NCI-H146 treated with DMSO at 0.1 percent for 48 hours (cell line): Measurements from ENCODE around the gene DIAPH1.
A peak's percentile ranks its signal among the peaks of the same experiment; 100 is the strongest.

ENCODE experiments used
- DNase-seq: peaks from one replicate; lab custom pipeline; 2025; ENCODE audit not compliant: unreplicated experiment; lab: John Stamatoyannopoulos, UW

DIAPH1 gene

DNA sequence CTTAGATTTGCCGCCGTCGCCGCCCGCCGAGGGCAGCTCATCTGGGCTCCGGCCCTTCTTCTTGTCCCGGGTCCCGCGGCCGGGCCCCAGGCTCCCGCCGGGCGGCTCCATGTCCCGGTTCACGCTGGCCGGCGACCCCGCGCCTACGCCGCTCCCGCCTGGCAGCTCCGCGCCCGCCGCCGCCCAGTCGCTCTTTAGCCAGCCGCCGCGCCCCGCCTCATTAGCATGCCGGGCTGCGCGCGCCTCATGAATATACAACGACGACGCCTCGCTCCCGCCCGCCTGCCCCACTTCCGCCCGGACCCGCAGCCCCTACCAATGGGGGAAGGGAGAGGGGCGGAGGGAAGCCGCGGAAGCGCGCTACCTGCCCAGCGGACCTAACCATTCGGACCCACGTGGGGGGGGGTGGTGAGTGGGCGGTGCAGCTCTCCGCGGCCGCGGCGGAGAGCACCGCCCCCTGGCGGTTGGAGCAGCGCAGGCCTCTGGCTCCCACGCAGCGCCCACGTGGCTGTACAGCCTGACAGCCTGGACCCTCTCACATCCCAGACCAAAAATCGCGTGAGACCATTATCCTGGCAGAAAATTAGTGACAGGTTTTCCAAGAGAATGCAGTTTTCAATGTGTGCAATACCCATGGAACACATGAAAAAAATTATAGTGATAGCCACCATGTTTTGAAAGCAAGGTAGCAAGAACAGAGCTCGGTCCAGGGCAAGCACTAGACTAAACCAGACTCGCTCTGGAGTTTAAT is at the start of gene DIAPH1:
DIAPH1 (minus strand) TSS at position 197 of the 751 bp plus-strand sequence; CDS start at position 111, 86 bp downstream.
- peak; percentile 87 for DNase-seq

DNA sequence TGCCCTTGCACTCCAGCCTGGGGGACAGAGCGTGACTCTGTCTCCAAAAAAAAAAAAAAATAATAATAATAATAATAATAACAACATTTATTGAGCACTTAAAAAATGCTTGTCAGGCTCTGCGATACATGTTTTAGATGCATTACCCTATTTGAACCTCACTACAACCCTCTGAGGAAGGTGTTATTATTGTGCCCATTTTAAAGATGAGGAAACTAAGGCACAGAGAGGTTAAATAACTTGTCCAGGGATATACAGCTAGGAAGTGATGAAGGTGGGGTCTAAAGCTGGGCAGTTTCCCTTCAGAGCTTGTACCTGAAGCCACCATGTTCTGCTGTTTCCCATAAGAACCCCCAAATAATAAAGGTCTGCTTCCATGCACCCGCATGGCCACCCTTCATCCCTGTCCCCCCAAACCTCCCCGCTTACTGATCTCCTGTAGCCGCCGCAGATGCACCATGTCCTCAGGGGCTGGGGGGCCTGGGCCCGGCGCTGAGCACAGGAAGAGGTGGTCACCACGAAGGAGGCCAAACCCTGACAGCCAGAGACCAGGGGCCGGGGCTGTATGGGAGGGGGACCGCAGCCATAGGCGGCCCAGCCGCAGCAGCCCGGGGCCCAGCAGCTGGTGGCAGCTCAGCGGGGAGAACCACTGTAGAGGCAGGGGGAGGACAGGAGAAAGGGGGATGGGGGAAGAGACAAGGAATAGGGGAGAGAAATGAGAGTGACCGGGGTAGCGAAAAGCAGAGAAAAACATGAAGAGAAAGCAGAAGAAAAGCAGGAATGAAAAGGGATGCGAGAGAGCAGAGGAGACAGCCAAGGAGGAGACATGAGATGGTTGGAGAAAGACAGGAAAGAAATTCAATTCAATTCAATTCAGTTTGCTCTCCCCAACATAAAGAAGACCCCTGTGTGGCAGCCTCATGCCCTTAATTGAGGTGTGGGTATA is 47.5 kb upstream of the DIAPH1 start:
- no peak for DNase-seq

DNA sequence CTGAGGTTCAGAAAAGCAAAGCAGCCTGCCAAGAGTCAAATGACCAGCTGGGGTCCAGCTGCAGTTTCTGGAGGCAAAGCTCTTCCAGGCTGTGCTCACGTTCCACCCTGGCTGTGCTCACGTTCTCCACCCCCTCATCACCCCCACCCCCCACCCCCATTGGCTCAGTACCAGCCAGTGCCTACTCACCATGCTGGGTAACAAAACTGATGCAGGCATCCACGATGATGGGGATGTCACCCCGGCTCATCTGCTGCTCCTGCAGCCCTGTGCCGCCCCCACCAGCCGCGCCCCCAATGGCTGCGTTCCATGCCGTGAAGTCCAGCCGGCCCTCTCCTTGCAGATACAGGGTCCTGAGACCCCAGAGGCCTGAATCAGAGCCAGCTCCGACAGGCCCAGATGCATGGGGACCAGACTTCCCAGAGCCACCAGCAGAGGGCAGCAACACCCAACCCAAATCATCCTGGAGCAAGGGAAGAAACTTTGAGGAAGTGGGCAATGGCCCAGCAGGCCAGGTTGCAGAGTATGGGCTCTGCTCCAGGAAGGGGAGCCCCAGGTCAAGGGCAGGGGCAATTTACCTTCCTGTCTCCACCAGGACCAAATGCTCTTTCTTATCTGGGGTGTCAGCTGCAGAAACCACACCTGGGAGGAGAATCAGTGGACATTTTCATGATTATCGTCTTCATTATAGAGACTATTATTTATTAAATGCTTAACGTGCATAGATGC is 46.1 kb upstream of the DIAPH1 start:
- DNase-seq, result no peak

DNA sequence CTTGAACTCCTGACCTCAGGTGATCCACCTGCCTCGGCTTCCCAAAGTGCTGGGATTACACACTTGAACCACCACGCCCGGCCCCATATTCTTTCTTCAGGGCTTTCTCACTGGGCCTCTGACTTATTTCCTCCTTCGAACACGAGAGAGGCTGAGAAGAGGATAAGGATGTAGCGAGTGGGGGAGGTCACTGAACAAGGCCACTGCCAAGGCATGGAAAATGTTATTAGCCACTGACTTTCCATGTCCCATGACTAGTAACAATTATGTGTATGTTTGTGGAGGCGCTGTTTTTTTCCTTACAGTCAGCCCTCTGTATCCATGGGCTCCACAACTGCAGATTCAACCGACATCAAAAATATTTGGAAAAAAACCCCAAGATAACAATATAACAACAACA is 44.7 kb upstream of the DIAPH1 start:
- no peak for DNase-seq

GRCh38 chr5:141662028-141662427 is 43.2 kb upstream of the DIAPH1 start:
- no peak for DNase-seq

- DNase-seq, result no peak
Measured at GRCh38 chr5:141657937-141658545, 39.2 kb upstream of the DIAPH1 start.

DNA sequence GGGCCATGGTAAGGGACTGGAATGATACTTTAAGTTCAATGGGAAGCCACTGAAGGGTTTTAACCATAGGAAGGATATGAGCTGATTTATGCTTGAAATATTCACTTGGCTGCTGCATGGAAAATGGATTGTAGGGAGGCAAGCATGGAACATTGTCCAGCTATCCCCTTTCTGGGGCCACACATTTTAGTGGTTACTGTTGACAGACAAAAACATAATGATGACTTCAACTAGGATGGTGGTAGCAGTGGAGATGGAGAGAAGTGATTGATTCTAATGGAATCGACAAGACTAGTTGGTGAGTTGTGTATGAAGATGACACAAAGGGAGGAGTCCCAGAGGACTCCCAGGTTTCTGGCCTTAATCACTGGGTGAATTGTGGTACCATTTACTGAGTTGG is 38.6 kb upstream of the DIAPH1 start:
- DNase-seq, result no peak

GRCh38 chr5:141656396-141656795 is 37.6 kb upstream of the DIAPH1 start:
- DNase-seq, result no peak

- DNase-seq, result no peak
Measured at GRCh38 chr5:141655020-141655419, 36.2 kb upstream of the DIAPH1 start.

DNA sequence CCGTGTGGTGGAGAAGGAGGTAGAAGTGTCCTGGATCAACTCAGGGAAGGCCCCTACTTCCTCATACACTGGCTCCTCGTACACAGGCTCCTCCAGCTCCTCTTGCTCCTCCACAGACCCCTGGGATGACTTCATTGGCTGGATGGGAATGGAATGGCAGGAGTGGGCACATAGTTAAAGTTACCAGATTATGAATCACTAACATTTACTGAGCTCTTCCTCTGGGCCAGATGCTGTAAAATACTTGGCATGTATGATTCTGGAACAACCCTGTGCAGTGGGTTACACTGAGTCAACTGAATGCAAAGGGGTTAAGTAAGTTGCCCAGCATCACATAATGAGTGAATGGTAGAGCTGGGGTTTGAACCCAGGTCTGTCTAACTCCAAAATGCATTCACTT is 35.5 kb upstream of the DIAPH1 start:
- no peak for DNase-seq

- DNase-seq, result no peak
Measured at GRCh38 chr5:141651728-141652105, 32.9 kb upstream of the DIAPH1 start.

- DNase-seq, result peak; percentile 72
Measured at GRCh38 chr5:141650851-141651727, 32.3 kb upstream of the DIAPH1 start, which contains the start of gene FCHSD1. Gene FCHSD1 (minus strand): TSS chr5:141651418. CDS start chr5:141651368, 50 bp downstream.

GRCh38 chr5:141649972-141650371 is 31.2 kb upstream of the DIAPH1 start:
- DNase-seq, result no peak

- no peak for DNase-seq
Measured at GRCh38 chr5:141649056-141649688, 30.4 kb upstream of the DIAPH1 start.

- no peak for DNase-seq
Measured at GRCh38 chr5:141647851-141648250, 29.1 kb upstream of the DIAPH1 start.

DNA sequence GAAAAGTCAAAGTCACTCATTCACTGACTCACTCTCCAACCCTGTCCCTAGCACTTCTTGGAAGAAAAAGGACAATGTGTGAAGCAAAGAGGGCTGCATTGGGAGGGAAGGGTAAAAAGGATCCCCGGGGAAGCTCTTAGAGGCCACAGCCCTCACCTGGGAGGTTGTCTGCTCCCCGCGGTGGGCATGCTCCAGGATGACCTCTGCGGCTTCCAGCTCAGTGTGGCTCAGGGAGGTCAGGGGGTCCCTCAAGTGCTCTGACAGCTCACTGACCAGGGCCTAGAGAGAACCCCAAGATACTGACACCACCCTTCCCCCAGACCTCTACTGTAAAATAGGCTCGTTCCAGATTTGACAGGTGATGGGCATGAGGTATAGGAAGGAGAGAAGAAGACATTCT is 28.4 kb upstream of the DIAPH1 start:
- no peak for DNase-seq

DNA sequence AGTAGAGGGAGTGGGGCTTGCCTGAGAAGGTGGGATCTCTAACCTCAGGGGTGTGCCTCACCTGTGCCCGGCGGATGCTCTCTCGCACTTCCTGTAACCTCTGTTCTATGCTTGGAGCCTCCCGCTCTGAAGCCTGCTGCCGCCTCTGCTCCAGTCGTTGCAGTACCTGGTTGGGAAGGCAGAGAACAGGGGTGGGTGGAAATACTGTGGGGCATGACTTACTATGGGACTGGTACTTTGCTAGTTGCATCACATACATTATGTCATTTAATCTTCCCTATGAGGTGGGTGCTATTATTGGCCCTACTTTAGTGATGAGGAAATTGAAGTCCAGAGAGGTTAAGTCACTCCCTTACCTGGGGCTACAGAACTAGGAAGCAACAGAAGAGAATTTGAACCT is 27.2 kb upstream of the DIAPH1 start:
- no peak for DNase-seq

GRCh38 chr5:141641634-141642267 is 23.0 kb upstream of the DIAPH1 start:
- DNase-seq, result no peak

- no peak for DNase-seq
Measured at GRCh38 chr5:141640698-141641097, 21.9 kb upstream of the DIAPH1 start.
